ENCODE measurements around the gene KCNQ1.

Gene KCNQ1

GRCh38 chr11:2592559-2593392, 148.0 kb downstream of the KCNQ1 start:
- Histone ChIP-seq H3K36me3 (ENCODE audit: control insufficient read depth in 2 of 2, insufficient read depth in 2 of 2, low read length in 2 of 2) (peaks cover 5% of the 10 kb centered on the region in 2 donors), H3K4me3 (ENCODE audit: low read length in 2 of 2) (no peak overlapping the region), H3K27ac (ENCODE audit: low read depth in 2 of 2, low read length in 2 of 2) (no peak overlapping the region), H3K9me3 (ENCODE audit: control insufficient read depth in 2 of 2, low read length in 2 of 2) (no peaks in the 10 kb centered on the region), H3K9ac (ENCODE audit: low read depth in 1 of 2, low read length in 2 of 2) (no peak overlapping the region), H3K4me1 (ENCODE audit: control insufficient read depth in 2 of 2, insufficient read depth in 2 of 2, low read length in 2 of 2) (no peaks in the 10 kb centered on the region), H3K27me3 (ENCODE audit: control insufficient read depth in 2 of 2, insufficient read depth in 2 of 2, low read length in 2 of 2) (no peaks in the 10 kb centered on the region)

GRCh38 chr11:2593393-2593950, 148.7 kb downstream of the KCNQ1 start:
- H3K27ac ChIP-seq (ENCODE audit: low read depth in 2 of 2, low read length in 2 of 2): no peak overlapping the region
- no peak overlapping the region for H3K9ac ChIP-seq (ENCODE audit: low read depth in 1 of 2, low read length in 2 of 2)
- no peaks in the 10 kb centered on the region for H3K27me3 ChIP-seq (ENCODE audit: control insufficient read depth in 2 of 2, insufficient read depth in 2 of 2, low read length in 2 of 2)
- peaks cover 5% of the 10 kb centered on the region in 2 donors for H3K36me3 ChIP-seq (ENCODE audit: control insufficient read depth in 2 of 2, insufficient read depth in 2 of 2, low read length in 2 of 2)
- no peaks in the 10 kb centered on the region for H3K4me1 ChIP-seq (ENCODE audit: control insufficient read depth in 2 of 2, insufficient read depth in 2 of 2, low read length in 2 of 2)
- H3K4me3 ChIP-seq (ENCODE audit: low read length in 2 of 2): no peak overlapping the region
- no peaks in the 10 kb centered on the region for H3K9me3 ChIP-seq (ENCODE audit: control insufficient read depth in 2 of 2, low read length in 2 of 2)

GRCh38 chr11:2594267-2594666, 149.5 kb downstream of the KCNQ1 start:
- H3K9ac ChIP-seq (ENCODE audit: low read depth in 1 of 2, low read length in 2 of 2): no peak overlapping the region
- H3K27me3 ChIP-seq (ENCODE audit: control insufficient read depth in 2 of 2, insufficient read depth in 2 of 2, low read length in 2 of 2): no peaks in the 10 kb centered on the region
- no peak overlapping the region for H3K4me3 ChIP-seq (ENCODE audit: low read length in 2 of 2)
- peaks cover 5% of the 10 kb centered on the region in 2 donors for H3K36me3 ChIP-seq (ENCODE audit: control insufficient read depth in 2 of 2, insufficient read depth in 2 of 2, low read length in 2 of 2)
- H3K27ac ChIP-seq (ENCODE audit: low read depth in 2 of 2, low read length in 2 of 2): no peak overlapping the region
- no peaks in the 10 kb centered on the region for H3K4me1 ChIP-seq (ENCODE audit: control insufficient read depth in 2 of 2, insufficient read depth in 2 of 2, low read length in 2 of 2)
- H3K9me3 ChIP-seq (ENCODE audit: control insufficient read depth in 2 of 2, low read length in 2 of 2): no peaks in the 10 kb centered on the region

DNA sequence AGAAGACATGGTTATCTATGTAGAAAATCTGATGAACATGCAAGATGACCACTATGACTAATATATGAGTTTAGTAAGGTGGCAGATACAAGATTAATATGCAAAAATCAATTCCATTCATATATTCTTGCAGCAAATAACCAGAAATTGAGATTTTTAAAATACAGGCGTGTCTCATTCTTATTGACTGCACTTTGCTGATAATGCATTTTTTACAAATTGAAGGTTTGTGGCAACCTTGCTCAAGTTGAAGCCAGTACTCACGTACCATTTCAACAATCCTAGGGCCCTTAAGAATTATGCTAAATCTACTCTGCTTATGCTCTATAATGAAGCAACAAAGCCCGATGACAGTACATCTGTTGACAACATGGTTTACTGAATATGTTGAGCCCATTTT, 150.4 kb downstream of the KCNQ1 start:
- H3K36me3 ChIP-seq (ENCODE audit: control insufficient read depth in 2 of 2, insufficient read depth in 2 of 2, low read length in 2 of 2): peaks cover 2 to 3% of the 10 kb centered on the region in 2 donors
- no peaks in the 10 kb centered on the region for H3K9me3 ChIP-seq (ENCODE audit: control insufficient read depth in 2 of 2, low read length in 2 of 2)
- H3K27me3 ChIP-seq (ENCODE audit: control insufficient read depth in 2 of 2, insufficient read depth in 2 of 2, low read length in 2 of 2): no peaks in the 10 kb centered on the region
- H3K27ac ChIP-seq (ENCODE audit: low read depth in 2 of 2, low read length in 2 of 2): no peak overlapping the region
- no peak overlapping the region for H3K9ac ChIP-seq (ENCODE audit: low read depth in 1 of 2, low read length in 2 of 2)
- no peaks in the 10 kb centered on the region for H3K4me1 ChIP-seq (ENCODE audit: control insufficient read depth in 2 of 2, insufficient read depth in 2 of 2, low read length in 2 of 2)
- H3K4me3 ChIP-seq (ENCODE audit: low read length in 2 of 2): no peak overlapping the region

DNA sequence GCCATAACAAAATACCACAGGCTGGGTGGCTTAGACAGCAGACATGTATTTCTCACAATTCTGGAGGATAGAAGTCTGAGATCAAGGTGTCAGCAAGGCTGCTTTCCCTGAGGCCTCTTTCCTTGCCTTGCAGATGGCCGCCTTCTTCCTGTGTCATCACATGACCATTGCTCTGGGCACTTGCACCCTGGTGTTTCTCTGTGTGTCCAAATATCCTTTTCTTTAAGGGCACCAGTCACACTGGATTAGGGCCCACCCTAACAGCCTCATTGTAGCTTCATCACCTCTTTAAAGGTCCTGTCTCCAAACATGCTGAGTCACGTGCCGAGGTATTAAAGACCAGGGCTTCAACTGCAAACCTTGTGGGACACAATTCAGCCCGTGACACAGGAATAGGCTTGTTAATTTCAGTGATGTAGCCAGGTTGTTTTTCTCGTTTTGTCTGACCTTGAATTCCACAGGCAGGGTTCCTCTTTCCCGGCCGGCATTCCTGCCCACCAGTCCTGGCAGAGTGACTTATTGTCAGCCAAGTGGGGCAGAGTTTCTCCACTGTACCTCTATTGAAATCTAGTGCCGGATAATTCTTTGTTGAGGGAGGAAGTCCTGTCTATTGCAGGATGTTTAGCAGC, 154.9 kb downstream of the KCNQ1 start:
- Histone ChIP-seq H3K4me3 (ENCODE audit: low read length in 2 of 2) (no peak overlapping the region), H3K27ac (ENCODE audit: low read depth in 2 of 2, low read length in 2 of 2) (no peak overlapping the region), H3K9ac (ENCODE audit: low read depth in 1 of 2, low read length in 2 of 2) (no peak overlapping the region), H3K4me1 (ENCODE audit: control insufficient read depth in 2 of 2, insufficient read depth in 2 of 2, low read length in 2 of 2) (no peaks in the 10 kb centered on the region), H3K36me3 (ENCODE audit: control insufficient read depth in 2 of 2, insufficient read depth in 2 of 2, low read length in 2 of 2) (no peaks in the 10 kb centered on the region), H3K9me3 (ENCODE audit: control insufficient read depth in 2 of 2, low read length in 2 of 2) (no peaks in the 10 kb centered on the region), H3K27me3 (ENCODE audit: control insufficient read depth in 2 of 2, insufficient read depth in 2 of 2, low read length in 2 of 2) (no peaks in the 10 kb centered on the region)

DNA sequence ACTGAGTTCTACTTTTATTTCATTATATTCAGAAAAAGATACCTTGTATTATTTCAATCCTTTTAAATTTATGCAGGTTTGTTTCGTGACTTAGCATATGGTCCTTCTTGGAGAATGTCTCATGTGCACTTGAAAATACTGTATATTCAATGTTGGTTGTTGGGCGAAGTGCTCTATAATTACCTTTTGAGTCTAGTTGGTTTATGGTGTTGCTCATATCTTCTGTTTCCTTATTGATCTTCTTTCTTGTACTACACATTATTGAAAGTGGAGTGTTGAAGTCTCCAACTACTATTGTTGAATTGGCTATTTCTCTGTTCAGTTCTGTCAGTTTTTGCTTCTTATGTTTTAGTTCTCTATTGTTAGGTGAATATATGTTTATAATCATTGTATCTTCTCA, 164.5 kb downstream of the KCNQ1 start:
- no peak overlapping the region for H3K27ac ChIP-seq (ENCODE audit: low read depth in 2 of 2, low read length in 2 of 2)
- peaks cover 0 to 15% of the 10 kb centered on the region in 2 donors for H3K4me1 ChIP-seq (ENCODE audit: control insufficient read depth in 2 of 2, insufficient read depth in 2 of 2, low read length in 2 of 2)
- no peak overlapping the region for H3K4me3 ChIP-seq (ENCODE audit: low read length in 2 of 2)
- H3K9ac ChIP-seq (ENCODE audit: low read depth in 1 of 2, low read length in 2 of 2): no peak overlapping the region
- peaks cover 0 to 2% of the 10 kb centered on the region in 2 donors for H3K9me3 ChIP-seq (ENCODE audit: control insufficient read depth in 2 of 2, low read length in 2 of 2)
- no peaks in the 10 kb centered on the region for H3K36me3 ChIP-seq (ENCODE audit: control insufficient read depth in 2 of 2, insufficient read depth in 2 of 2, low read length in 2 of 2)
- no peaks in the 10 kb centered on the region for H3K27me3 ChIP-seq (ENCODE audit: control insufficient read depth in 2 of 2, insufficient read depth in 2 of 2, low read length in 2 of 2)

- Histone ChIP-seq H3K9me3 (ENCODE audit: control insufficient read depth in 2 of 2, low read length in 2 of 2) (peaks cover 0 to 2% of the 10 kb centered on the region in 2 donors), H3K4me3 (ENCODE audit: low read length in 2 of 2) (no peak overlapping the region), H3K27ac (ENCODE audit: low read depth in 2 of 2, low read length in 2 of 2) (no peak overlapping the region), H3K27me3 (ENCODE audit: control insufficient read depth in 2 of 2, insufficient read depth in 2 of 2, low read length in 2 of 2) (no peaks in the 10 kb centered on the region), H3K4me1 (ENCODE audit: control insufficient read depth in 2 of 2, insufficient read depth in 2 of 2, low read length in 2 of 2) (peaks cover 0 to 15% of the 10 kb centered on the region in 2 donors), H3K36me3 (ENCODE audit: control insufficient read depth in 2 of 2, insufficient read depth in 2 of 2, low read length in 2 of 2) (no peaks in the 10 kb centered on the region), H3K9ac (ENCODE audit: low read depth in 1 of 2, low read length in 2 of 2) (no peak overlapping the region)
Measured at GRCh38 chr11:2612884-2613571, 168.2 kb downstream of the KCNQ1 start.

- Histone ChIP-seq H3K4me3 (ENCODE audit: low read length in 2 of 2) (no peak overlapping the region), H3K27ac (ENCODE audit: low read depth in 2 of 2, low read length in 2 of 2) (no peak overlapping the region), H3K4me1 (ENCODE audit: control insufficient read depth in 2 of 2, insufficient read depth in 2 of 2, low read length in 2 of 2) (no peaks in the 10 kb centered on the region)
Measured at GRCh38 chr11:2621894-2622293, 177.1 kb downstream of the KCNQ1 start.

DNA sequence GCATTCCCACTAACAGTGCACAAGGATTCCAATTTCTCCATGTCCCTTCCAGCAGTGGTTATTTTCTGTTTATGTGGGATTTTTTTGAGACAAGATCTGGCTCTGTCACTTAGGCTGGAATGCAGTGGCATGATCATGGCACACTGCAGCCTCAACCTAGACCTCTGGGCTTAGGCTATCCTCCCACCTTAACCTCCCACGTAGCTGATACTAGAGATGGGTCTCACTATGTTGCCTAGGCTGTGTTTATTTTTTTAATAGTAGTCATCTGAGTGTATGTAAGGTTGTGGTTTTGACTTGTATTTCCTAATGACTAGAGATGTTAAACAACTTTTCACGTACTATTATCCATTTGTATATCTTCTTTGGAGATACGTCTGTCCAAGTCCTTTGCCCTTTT, 180.4 kb downstream of the KCNQ1 start:
- no peak overlapping the region for H3K4me3 ChIP-seq (ENCODE audit: low read length in 2 of 2)
- peaks cover 0 to 2% of the 10 kb centered on the region in 2 donors for H3K36me3 ChIP-seq (ENCODE audit: control insufficient read depth in 2 of 2, insufficient read depth in 2 of 2, low read length in 2 of 2)
- no peak overlapping the region for H3K27ac ChIP-seq (ENCODE audit: low read depth in 2 of 2, low read length in 2 of 2)
- no peaks in the 10 kb centered on the region for H3K4me1 ChIP-seq (ENCODE audit: control insufficient read depth in 2 of 2, insufficient read depth in 2 of 2, low read length in 2 of 2)
- no peaks in the 10 kb centered on the region for H3K27me3 ChIP-seq (ENCODE audit: control insufficient read depth in 2 of 2, insufficient read depth in 2 of 2, low read length in 2 of 2)
- peaks cover 0 to 5% of the 10 kb centered on the region in 2 donors for H3K9me3 ChIP-seq (ENCODE audit: control insufficient read depth in 2 of 2, low read length in 2 of 2)
- no peak overlapping the region for H3K9ac ChIP-seq (ENCODE audit: low read depth in 1 of 2, low read length in 2 of 2)

More at GRCh38 chr11:2621894-2622293, 177.1 kb downstream of the KCNQ1 start:
- peaks cover 0 to 2% of the 10 kb centered on the region in 2 donors for H3K36me3 ChIP-seq (ENCODE audit: control insufficient read depth in 2 of 2, insufficient read depth in 2 of 2, low read length in 2 of 2)
- no peak overlapping the region for H3K9ac ChIP-seq (ENCODE audit: low read depth in 1 of 2, low read length in 2 of 2)
- no peaks in the 10 kb centered on the region for H3K27me3 ChIP-seq (ENCODE audit: control insufficient read depth in 2 of 2, insufficient read depth in 2 of 2, low read length in 2 of 2)
- no peaks in the 10 kb centered on the region for H3K9me3 ChIP-seq (ENCODE audit: control insufficient read depth in 2 of 2, low read length in 2 of 2)

- Histone ChIP-seq H3K4me3 (ENCODE audit: low read length in 2 of 2) (no peak overlapping the region), H3K27me3 (ENCODE audit: control insufficient read depth in 2 of 2, insufficient read depth in 2 of 2, low read length in 2 of 2) (no peaks in the 10 kb centered on the region), H3K9me3 (ENCODE audit: control insufficient read depth in 2 of 2, low read length in 2 of 2) (peaks cover 14 to 16% of the 10 kb centered on the region in 2 donors), H3K4me1 (ENCODE audit: control insufficient read depth in 2 of 2, insufficient read depth in 2 of 2, low read length in 2 of 2) (no peaks in the 10 kb centered on the region), H3K36me3 (ENCODE audit: control insufficient read depth in 2 of 2, insufficient read depth in 2 of 2, low read length in 2 of 2) (peaks cover 0 to 2% of the 10 kb centered on the region in 2 donors), H3K27ac (ENCODE audit: low read depth in 2 of 2, low read length in 2 of 2) (no peak overlapping the region), H3K9ac (ENCODE audit: low read depth in 1 of 2, low read length in 2 of 2) (no peak overlapping the region)
Measured at GRCh38 chr11:2630679-2631078, 185.9 kb downstream of the KCNQ1 start.

Measured in mucosa of rectum (tissue), 2 donors.